Neural cell (in vitro differentiated cells): Measurements from ENCODE around the gene DENND1A. TPM values are rescaled to one million over a fixed set of nuclear protein-coding genes. Genes with fewer than 3 reads are reported as not detected.

ENCODE experiments used
- H2AFZ ChIP-seq: fragments of 200-600, 300-800 bp; sonication (generic), shearing (Covaris generic); 2 replicates; pipeline ENCODE4 v1.6.0; 2014; ENCODE audit warnings: low read depth, mild to moderate bottlenecking, antibody characterized with exemption, low read length, moderate library complexity
- H3F3A ChIP-seq: fragments of 200-600 bp; shearing (Covaris generic); 2 replicates; pipeline ENCODE4 v1.6.1; 2016; ENCODE audit warnings: mild to moderate bottlenecking, moderate library complexity, mixed read lengths, antibody characterized with exemption, low read length; ENCODE audit not compliant: insufficient read depth, poor library complexity, severe bottlenecking
- H3K27ac ChIP-seq: fragments of 200-600, 300-800 bp; sonication (generic), shearing (Covaris generic); 2 replicates; pipeline ENCODE4 v1.5.1; 2014; ENCODE audit warnings: mild to moderate bottlenecking, low read length, moderate library complexity
- H3K27me3 ChIP-seq: fragments of 300-800, 200-600 bp; sonication (generic), shearing (Covaris generic); 2 replicates; pipeline ENCODE4 v1.6.0; 2014; ENCODE audit warnings: mild to moderate bottlenecking, low read depth, low read length, moderate library complexity; ENCODE audit not compliant: insufficient read depth
- H3K36me3 ChIP-seq: fragments of 300-800, 200-600 bp; sonication (generic), shearing (Covaris generic); 2 replicates; pipeline ENCODE4 v1.5.1; 2014; ENCODE audit warnings: mild to moderate bottlenecking, antibody characterized with exemption, low read length, moderate library complexity; ENCODE audit not compliant: insufficient read depth
- H3K4me2 ChIP-seq: fragments of 300-800, 200-600 bp; sonication (generic), shearing (Covaris generic); 2 replicates; pipeline ENCODE4 v1.6.0; 2014; ENCODE audit warnings: mild to moderate bottlenecking, low read length
- H3K4me3 ChIP-seq: fragments of 300-800, 200-600 bp; sonication (generic), shearing (Covaris generic); 2 replicates; pipeline ENCODE4 v1.5.1; 2014; ENCODE audit warnings: mild to moderate bottlenecking, low read length, moderate library complexity
- H3K79me2 ChIP-seq: fragments of 200-600 bp; shearing (Covaris generic); replicated peaks from 2 replicates; pipeline ENCODE4 v1.6.0; 2014; ENCODE audit warnings: mild to moderate bottlenecking, low read length, moderate library complexity; ENCODE audit not compliant: insufficient read depth
- H3K9ac ChIP-seq: fragments of 300-800, 200-600 bp; sonication (generic), shearing (Covaris generic); 2 replicates; pipeline ENCODE4 v1.6.1; 2016; ENCODE audit warnings: mild to moderate bottlenecking, low read length, mixed read lengths
- H3K9me2 ChIP-seq: fragments of 200-600 bp; shearing (Covaris generic); 2 replicates; pipeline ENCODE4 v1.6.1; 2016; ENCODE audit warnings: mild to moderate bottlenecking, low read length, mixed read lengths; ENCODE audit not compliant: insufficient read depth
- H3K9me3 ChIP-seq: fragments of 200-600, 300-800 bp; sonication (generic), shearing (Covaris generic); 2 replicates; pipeline ENCODE4 v1.6.1; 2016; ENCODE audit warnings: mild to moderate bottlenecking, mixed run types, low read length, moderate library complexity, mixed read lengths
- H4K20me1 ChIP-seq: fragments of 200-600 bp; shearing (Covaris generic); 2 replicates; pipeline ENCODE4 v1.6.1; 2016; ENCODE audit warnings: mild to moderate bottlenecking, mixed run types; ENCODE audit not compliant: insufficient read depth
- CTCF ChIP-seq: fragments of 450-650 bp; IDR thresholded peaks from 2 replicates; pipeline ENCODE4 v1.5.1; 2014; ENCODE audit warnings: antibody characterized with exemption, mild to moderate bottlenecking, moderate library complexity; ENCODE audit not compliant: poor library complexity, severe bottlenecking
- EP300 ChIP-seq: fragments of 450-650 bp; conservative IDR thresholded peaks from 2 replicates; pipeline ENCODE4 v1.6.1; 2014; ENCODE audit warnings: antibody characterized with exemption, mild to moderate bottlenecking, moderate library complexity; ENCODE audit not compliant: poor library complexity, severe bottlenecking
- POLR2AphosphoS5 ChIP-seq: IDR thresholded peaks from 2 replicates; pipeline ENCODE4 v1.6.1; 2012
- REST ChIP-seq: IDR thresholded peaks from 2 replicates; pipeline ENCODE4 v1.6.1; 2012; ENCODE audit warnings: borderline replicate concordance
- SMC3 ChIP-seq: fragments of 450-650 bp; conservative IDR thresholded peaks from 2 replicates; pipeline ENCODE4 v1.6.1; 2014; ENCODE audit warnings: antibody characterized with exemption, mild to moderate bottlenecking, moderate library complexity; ENCODE audit not compliant: poor library complexity
- TAF1 ChIP-seq: IDR thresholded peaks from 2 replicates; pipeline ENCODE4 v1.6.1; 2012; ENCODE audit warnings: low read depth
- polyA plus RNA-seq: library from polyadenylated mRNA; depleted of rRNA; stranded (reverse); fragments of >200 nt; gene quantifications from 2 replicates; pipeline ENCODE4 v1.2.3, GENCODE V29; 2014

The DENND1A gene
- polyA plus RNA-seq, 1 donor from 2014 or later, result 2.3 TPM

GRCh38 chr9:123823194-123823947 lies 106.6 kb downstream of the DENND1A start:
- Histone ChIP-seq H3K36me3 (no peaks in the 10 kb centered on the region), H3K79me2 (peaks cover 6% of the 10 kb centered on the region), H4K20me1 (no peaks in the 10 kb centered on the region), H3F3A (no peaks in the 10 kb centered on the region), H3K4me2 (no peak overlapping the region), H3K27me3 (no peaks in the 10 kb centered on the region), H3K9ac (no peak overlapping the region), H2AFZ (no peak overlapping the region), H3K27ac (no peak overlapping the region), H3K9me3 (no peaks in the 10 kb centered on the region), H3K9me2 (no peaks in the 10 kb centered on the region), H3K4me3 (no peak overlapping the region)
- no peak for TF ChIP-seq POLR2AphosphoS5
- no peak for TF ChIP-seq TAF1
- TF ChIP-seq EP300, result no peak
- no peak for TF ChIP-seq SMC3
- no peak for TF ChIP-seq REST

GRCh38 chr9:123821619-123822018 lies 108.3 kb downstream of the DENND1A start:
- no peaks in the 10 kb centered on the region for H4K20me1 ChIP-seq
- H3K79me2 ChIP-seq, result no peaks in the 10 kb centered on the region
- H3K9me3 ChIP-seq, result no peaks in the 10 kb centered on the region
- no peaks in the 10 kb centered on the region for H3K27me3 ChIP-seq
- no peak overlapping the region for H3K4me3 ChIP-seq
- no peak overlapping the region for H3K27ac ChIP-seq
- no peak overlapping the region for H3K4me2 ChIP-seq
- no peak overlapping the region for H3K9ac ChIP-seq
- TF ChIP-seq REST (no peak), EP300 (no peak), CTCF (no peak), POLR2AphosphoS5 (peak; percentile 26), SMC3 (no peak)
- H3K36me3 ChIP-seq, result no peaks in the 10 kb centered on the region
- no peaks in the 10 kb centered on the region for H3F3A ChIP-seq
- no peaks in the 10 kb centered on the region for H3K9me2 ChIP-seq
- H2AFZ ChIP-seq, result no peak overlapping the region
